GM19238 (cell line): ENCODE measurements around the gene FBLN2.

ENCODE experiments used
- DNase-seq: peaks from one replicate; pipeline ENCODE4 v3.0.0; 2011; ENCODE audit warnings: low spot score; ENCODE audit not compliant: insufficient read length

The FBLN2 gene

DNA sequence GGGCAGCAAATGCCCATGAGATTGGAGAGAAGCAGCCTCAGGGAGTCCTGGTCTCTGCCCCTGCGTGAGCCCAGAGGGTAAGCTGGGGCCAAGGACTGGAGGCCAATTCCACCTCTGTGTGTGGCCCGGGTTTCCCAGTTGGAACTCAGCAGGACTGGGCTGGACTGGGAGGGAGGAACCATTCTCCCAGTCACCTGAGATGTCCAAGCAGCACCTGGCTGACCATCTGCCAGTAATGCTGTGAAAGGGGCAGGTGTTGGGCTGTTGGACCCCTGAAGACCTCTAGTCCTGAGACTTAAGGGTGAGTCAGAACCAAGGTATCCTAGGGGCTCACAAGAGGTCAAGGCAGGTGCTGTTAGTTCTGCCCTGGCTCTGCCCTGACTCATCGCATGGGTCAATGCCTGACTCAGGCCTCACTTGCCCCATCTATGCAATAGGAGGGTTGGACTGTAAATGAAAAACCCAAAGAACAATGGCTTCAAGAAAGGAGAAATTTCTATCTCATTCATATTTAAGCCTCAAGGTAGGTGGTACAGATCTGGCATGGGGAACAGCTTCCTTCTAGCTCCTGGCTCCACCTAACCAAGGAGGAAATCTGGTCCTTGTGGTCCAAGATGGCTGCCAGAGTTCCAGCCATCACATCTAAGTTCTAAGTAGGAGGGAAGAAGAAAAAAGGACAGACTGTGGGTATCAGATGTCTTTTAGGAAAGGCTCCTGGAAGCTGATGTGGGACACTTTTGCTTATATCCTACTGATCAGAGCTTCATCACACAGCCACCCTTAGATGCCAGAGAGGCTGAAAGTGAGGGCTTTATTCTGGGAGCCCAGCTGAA lies 111.3 kb downstream of the FBLN2 start:
- no peak for DNase-seq

DNA sequence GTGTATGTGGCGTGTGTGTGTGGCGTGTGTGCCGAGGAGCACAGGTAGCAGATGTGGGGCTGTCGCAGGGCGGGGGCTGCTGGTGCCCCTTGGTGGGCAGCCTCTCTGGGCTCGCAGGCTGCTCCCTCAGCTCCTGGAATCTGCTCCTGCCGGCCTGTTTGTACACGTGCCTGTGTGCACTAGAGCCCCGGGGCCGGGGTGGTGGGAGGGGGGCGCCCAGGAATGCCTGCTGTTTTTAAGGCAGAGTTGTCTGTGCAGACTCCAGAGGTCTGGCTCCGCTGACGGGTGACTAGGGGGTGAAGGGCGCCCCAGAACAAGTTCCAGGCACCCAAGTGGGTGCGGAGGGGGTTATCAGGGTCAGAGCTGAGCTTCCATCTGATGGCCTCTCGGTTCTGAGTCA lies 112.2 kb downstream of the FBLN2 start:
- no peak for DNase-seq

DNA sequence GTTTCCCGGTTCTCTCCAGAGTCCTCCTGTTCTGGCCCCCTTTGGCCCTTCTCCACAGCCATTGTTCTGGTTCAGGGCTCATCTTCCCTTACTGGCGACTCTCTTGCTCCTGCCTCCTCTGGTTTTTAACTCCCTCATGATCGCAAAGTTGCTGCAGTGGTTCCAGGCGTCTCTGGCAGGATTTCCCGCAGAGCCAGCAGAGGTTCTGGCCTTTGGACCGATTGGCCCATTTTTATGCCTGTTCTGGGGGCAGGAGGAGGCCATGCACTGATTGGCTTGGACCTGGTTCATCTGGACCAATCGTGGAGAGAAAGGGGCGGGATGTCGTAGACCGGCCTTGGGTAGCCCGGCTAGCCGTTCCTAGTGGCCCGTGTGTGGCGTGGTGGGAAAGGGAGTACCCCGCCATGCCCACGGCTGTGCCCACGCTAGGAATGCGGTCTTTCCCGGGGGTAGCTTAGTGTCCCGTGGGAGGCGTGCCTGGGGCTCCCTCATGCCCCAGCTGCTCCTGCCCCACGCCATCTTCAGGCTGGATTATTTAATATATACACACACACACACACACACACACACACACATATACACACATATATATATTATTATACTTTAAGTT lies 113.4 kb downstream of the FBLN2 start:
- no peak for DNase-seq

DNA sequence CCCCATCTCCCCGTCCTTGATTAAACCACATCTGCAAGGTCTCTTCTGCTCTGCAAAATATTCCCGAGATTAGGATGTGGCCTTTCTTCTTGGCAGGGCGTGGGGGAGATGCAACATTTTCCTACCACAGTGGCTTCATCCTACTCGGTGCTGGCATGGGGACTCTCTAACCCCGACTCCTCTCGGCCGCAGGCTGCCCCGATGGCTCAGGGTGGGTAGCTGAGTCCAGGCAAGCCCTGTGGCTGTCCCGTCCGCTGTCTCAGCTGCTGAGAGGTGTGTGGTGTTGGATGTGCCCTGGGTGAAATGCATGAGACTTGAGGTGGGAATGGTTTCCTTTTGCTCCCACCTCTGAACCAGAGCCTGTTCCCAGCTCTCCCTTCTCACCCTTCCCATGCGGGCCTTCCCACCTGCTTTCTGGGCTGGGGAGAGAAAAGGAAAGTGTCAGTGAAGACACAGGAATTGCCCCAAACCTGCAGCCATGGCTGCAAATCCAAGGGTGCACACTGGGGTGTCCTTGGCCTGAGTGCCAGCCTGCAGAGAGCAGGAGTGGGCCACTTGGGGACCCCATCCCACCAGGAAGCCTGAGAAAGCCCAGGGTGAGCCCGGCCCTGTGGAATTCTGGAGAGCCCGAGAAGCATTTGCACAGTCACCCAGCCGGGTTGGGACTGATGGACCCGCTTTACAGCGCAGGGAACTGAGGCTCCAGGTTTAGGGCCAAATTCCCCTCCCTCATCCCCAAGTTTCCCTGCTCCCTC lies 115.0 kb downstream of the FBLN2 start:
- DNase-seq, result no peak

DNA sequence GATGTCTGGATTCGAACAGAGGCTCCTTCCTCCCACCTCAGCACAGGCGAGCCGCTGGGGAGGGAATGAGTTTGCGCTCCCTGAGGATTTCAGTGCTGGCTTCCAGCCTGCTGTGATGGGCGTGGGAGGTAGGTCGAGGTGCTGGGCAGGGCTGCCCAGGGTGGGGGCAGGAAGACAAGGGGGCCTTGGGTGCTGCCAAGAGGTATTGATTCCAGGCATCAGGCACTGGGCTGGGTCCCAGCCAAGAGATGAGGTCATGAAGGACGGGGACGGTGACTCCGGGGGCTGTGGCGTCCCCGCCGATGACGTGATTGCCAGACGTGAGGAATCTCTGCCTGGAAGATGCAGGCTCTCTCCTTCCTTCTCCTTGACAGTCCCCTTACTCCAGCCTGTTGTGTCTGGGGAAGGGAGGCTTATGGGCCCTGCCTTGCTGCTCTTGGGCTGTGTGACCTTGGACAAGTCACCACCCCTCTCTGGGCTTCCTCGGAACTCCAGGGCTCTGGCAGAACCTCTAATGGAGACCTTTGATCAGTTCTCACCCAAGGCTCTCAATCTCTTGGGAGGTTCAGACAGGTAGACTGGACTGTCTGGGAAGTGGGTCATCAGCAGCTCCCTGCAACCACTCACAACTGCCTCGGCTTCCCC lies 116.8 kb downstream of the FBLN2 start:
- DNase-seq, result no peak

DNA sequence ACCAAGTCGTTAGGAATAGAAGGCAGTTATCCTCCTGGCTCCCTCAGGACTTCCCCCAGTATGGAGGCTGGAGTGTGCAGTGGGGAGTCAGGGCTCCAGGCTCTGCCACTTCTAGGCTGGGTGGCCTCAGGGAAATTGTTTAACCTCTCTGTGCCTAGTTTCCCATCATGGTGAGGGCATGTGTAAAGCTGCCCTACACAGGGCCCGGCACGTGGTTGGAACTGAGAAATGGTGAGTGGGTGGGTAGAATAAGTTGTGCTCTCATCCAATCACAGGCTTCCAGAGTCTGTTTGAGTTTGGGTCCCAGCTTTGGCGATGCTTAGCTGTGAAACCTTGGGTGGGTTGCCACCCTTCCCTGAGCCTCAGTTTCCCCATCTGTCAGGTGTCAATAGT lies 117.3 kb downstream of the FBLN2 start:
- no peak for DNase-seq

DNA sequence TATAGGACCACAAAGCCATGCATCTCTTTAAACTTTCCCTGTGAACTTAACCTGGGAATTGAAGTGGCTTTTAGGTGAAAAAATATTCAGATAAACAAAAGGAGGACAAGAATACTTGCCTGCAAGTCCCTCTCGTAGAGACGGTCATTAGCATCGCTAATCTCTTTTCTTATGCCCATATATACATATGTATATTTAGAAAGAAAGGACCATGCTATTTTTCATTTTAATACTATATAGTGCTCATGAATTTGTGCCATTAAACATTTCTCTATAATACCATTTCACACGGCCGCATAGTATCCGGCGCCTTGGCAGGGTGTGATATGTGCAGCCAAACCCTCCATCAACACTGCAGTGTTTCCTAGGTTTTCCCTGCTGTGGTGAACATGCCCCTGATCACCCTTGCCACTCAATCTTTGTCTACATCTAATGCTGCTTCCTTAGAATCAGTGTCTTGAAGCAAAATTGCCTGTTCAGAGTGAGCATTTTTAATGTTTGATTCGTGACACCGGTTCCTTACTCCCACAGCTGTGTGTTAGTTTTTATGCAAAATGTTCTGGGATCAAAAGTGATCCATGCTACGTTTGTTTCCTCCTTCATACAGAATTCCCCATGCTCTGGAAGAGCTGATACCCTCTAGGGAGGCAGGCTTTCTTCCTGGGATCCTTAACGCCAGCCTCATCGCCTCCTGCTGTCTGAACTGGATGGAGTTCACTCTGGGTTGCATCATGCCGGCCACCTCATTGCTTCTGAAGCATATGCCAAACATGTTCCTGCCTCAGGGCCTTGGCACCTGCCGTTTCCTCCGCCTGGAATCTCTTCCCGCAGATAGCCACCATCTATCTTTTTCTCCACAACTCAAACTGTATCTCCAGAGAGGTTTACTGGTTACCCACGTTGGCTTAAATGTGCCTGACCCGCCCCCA lies 118.1 kb downstream of the FBLN2 start:
- DNase-seq, result no peak

DNA sequence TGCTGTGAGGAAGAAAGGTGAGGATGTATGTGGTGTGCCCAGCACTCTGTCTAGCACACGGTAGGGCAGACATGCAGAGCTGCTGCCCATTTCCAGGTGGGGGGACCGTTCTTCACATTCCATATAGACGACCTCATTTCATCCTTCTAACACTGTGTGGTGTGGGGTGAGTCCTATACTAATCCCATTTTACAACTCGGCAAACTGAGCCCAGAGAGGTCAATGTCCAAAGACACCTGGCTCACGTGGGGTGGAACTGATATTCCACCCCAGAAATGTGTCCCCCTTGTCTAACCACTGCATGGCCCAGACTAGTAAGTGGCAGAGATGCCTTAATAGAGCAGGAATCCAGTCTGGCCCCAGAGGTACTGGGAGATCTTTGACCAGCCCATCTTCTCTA lies 119.2 kb downstream of the FBLN2 start:
- DNase-seq, result no peak

DNA sequence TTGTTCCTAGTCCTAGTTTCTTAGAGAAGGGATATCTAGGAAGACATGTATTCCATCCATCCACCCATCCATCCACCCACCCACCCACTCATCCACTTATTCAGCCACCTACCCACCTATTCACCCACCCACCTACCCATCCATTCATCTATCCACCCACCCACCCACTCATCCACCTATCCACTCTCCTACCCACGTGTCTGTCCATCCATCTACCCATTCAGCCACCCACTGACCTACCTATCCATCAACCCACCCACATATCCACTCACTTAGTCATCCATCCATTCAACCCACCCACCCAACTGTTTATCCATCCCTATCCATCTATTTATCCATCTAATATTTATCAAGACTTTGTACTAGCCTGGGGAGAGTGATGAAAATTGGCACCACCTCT lies 120.5 kb downstream of the FBLN2 start:
- no peak for DNase-seq

DNA sequence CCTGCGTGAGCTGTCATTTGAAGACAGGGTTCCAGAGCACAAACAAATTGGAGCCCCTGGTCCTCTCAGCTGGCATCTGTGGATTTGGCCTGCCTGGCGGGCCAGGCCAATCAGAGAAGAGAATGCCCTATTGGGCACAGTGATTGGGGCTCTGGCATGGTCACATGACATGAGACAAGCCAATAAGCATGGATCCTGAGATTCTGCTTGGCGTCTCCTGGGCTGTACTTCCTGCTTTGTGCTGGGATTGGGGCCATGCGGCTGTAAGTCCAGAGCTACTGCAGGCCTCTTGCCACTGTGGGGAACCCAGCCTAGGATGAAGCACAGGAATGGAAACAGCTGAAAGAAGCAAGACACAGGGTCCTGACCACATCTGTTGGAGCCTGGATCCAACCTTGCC lies 121.4 kb downstream of the FBLN2 start:
- no peak for DNase-seq

DNA sequence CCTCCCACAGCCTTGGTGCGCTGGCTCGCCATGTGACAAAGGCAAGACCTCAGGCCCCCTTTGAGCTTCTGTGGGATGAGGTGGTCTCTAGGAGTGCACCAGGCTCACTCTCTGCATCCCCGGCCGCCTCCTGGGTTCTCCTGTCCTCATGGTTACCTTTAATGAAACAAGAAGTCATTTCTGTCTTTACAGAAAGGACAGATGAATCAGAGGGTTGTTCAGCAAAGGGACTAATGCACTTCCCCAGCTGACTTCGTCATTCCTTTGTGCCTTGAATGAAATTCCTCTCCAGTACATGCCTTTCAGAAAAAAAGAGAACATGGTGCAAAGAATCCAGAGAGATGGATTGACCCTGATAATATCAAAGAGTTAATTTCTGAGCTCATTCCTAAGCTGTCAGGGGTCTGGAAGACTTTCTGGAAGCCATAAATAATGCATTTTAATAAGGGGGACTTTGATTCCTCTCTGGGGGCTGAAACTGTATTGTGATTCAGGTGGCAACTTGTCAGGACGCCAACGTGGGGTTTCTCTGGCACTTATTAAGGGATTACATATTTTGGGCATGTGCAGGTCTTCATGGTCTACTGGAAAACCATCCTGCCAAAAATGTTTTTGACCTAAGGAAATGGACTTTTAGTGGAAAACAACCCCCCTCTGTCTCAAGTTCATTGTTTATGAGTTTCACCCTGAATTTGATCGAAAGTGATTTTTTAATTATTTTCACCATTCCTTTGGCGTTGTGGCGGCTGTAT lies 122.7 kb downstream of the FBLN2 start:
- no peak for DNase-seq

DNA sequence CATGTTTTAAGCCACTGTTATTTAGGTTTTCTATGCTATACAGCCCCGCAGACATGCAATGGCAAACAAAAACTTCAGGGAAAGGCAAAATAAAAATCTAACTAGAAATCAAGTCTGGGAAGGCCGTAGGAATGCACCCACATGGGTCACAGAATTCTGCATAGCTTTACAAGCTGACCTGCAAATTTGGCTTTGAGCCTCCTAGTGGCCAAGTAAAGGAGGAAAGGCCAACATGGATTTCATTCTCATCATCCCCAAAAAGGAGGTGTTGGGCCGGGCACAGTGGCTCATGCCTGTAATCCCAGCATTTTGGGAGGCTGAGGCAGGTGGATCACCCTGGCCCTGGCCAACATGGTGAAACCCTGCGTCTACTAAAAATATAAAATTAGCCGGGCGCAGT lies 124.3 kb downstream of the FBLN2 start:
- DNase-seq, result no peak

DNA sequence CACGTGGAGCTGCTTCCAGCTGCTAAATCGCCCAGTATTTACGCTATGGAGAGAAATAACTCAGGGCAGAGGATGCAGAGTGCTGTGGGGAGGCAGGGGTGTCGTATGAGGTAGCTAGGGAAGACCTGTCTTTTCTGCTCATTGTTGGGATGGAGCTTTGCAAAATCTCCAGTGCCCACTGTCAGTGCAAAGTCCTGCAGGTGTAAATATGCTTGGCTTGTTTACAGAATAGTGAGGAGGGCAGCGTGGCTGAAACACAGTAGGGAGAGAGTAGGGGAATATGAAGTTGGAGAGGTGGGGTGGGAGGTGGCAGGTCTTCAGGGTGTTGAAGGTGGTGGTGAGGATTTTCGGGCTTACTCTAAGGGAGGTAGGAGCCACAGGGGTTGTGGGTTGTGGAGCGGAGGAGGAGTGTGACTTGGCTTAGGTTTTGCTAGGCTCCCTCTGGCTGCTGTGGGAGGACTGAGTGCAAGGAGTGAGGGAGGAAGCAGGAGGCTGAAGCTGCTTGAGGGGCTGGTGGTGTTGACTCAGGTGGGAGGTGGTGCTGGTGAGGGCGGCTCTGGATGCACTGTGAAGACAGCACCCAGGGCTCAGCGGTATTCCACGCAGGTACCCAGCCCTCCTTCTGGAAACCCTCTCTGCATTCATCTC lies 125.7 kb downstream of the FBLN2 start:
- no peak for DNase-seq

DNA sequence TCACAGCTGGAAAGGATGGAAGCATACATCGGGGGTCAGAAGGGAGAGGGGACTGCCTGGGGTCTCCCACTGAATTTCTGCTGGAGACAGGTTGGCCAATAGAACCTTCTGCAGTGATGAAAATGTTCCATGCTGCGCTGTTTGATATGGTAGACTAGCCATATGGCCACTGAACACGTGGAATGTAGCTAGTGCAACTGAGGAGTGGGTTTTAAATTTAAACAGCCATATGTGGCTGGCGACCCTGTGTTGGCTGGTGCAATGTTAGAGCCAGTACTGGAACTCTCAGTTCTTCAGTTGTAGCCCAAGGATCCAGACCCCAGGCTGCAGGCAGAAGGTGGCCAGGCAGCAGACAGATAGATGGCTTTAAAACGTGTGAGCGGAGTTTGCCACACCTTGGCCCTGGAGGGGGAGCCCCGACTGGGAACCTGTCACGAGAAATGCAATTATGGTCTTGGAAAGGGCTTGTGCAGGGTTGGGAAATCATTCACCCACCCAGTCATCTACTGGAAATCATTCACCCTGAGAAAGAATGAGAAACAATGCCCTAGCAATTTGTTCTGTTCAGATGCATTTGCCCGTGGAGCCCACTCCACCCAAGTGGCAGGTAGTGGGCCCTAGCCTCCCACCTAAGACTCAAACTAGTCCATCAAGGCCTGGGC lies 127.6 kb downstream of the FBLN2 start:
- no peak for DNase-seq

DNA sequence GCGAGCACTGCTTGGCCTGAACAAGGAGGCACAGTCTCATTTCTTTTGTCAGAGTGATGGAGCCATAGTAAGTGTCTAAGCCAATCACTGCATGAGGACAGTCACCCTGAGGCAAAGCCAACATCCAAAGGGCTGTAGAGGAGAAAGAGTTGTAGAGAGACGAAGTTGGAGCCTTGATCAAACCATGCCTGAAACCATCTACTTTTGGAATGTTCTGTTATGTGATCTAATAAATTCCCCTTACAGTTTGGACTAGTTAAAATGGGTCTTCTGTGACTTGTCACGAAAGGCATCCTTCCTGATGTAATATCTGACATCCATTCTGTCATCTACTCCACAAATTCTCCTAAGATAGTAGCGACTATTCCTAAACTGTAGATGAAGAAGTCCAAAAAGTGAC lies 128.3 kb downstream of the FBLN2 start:
- no peak for DNase-seq

DNA sequence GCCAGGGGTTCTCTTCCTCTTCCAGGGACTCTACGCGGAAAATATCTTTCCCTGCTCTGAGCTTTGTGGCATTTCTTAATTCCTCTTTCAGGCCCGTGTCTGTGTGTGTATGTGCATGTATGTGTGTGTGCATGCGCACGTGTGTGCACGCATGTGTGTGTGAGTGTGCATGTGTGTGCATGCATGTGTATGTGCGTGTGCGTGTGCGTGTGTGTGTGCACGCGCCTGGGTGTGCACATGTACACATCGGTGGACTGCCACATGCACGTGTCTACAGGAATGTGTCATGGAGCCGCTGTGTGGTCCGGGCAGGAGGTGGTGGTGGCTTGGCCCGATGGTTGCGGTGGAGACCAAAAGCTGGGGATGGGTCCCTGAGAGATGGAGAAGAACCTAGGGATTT lies 133.0 kb downstream of the FBLN2 start:
- DNase-seq, result no peak

DNA sequence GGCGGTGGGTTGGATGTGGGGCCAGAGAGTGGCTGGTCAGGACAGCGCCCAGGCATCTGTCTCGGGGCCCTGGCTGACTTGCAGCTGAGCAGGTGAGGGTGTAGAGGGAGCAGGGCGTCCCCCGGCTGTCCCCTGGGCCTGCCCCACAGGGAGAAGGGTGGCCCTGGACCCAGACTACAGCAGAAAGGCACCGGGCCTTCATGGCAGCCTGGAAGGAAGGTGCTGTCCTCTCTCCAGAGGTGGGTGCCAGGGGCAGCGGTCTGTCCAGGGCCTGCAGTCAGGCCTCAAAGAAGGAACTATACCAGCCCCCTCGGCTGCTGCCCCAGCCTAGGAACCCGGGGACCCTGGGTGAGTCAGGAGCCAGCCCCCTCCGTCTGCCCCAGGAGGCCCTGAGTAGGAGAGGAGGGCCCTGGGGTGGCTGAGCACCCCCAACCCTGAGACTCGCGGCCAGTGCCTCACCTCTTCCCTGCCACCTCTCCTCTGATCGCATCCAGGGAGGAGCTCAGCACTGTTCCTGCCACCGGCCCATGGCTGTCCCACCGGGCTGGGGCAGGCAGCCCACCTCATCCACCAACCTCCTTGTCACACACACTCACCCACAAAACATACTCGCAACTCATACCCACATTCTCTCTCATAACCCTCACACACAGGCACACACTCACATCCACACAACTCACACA lies 133.5 kb downstream of the FBLN2 start:
- DNase-seq, result no peak

DNA sequence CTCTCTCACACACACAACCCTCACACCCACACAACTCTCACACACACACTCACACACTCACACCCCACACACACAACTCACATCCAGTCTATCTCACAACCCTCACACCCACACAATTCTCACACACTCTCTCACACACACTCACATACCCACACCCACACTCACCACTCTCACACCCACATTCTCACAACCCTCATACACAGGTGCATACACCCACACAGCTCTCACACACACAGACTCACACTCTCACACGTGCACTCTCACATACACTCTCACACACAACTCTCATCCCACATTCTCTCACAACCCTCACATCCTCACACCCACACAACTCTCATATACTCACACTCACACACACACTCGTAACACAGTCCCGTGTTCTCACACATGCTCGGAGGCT lies 134.4 kb downstream of the FBLN2 start:
- DNase-seq, result no peak

DNA sequence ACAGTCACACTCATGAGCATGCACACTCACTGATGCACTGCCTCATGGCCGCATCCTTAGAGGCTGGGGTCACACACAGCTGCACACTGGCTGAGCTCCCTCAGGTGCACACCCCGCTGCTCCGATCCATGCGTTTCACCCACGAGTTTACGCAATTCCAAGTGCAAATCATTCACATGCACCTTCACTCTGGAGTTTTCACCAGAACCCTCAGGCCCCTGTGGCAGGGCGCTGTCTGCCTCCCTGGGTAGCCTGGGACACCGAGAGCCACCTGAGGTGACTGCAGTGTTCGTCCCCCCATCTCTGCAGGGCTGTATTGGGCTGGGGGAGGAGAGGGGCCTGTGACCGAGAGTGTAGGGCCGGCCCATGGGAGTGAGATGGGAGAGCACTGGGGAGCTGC lies 134.8 kb downstream of the FBLN2 start:
- no peak for DNase-seq
